H7 (cell line): ENCODE data around the gene PLCL2. TPM values are rescaled to one million over a fixed set of nuclear protein-coding genes. Genes with fewer than 3 reads are reported as not detected.
A peak's percentile ranks its signal among the peaks of the same experiment; 100 is the strongest.

ENCODE experiments used
- DNase-seq: peaks from one replicate; pipeline ENCODE4 v3.0.0; 2012
- H3K27me3 ChIP-seq: 2 replicates; pipeline ENCODE4 v1.6.0; 2011; ENCODE audit warnings: mild to moderate bottlenecking, low read length; ENCODE audit not compliant: control insufficient read depth, insufficient read depth
- H3K36me3 ChIP-seq: replicated peaks from 2 replicates; pipeline ENCODE4 v1.5.1; 2011; ENCODE audit warnings: low read length; ENCODE audit not compliant: control insufficient read depth, insufficient read depth
- H3K4me3 ChIP-seq: 2 replicates; pipeline ENCODE4 v1.5.1; 2011; ENCODE audit warnings: low read depth, mild to moderate bottlenecking, control low read depth, low read length, moderate library complexity; ENCODE audit not compliant: insufficient read depth
- total RNA-seq: library from RNA; depleted of rRNA; stranded (reverse); fragments of >200 nt; shearing (Covaris generic); gene quantifications from 2 replicates; pipeline ENCODE4 v1.2.3, GENCODE V29; 2014

The PLCL2 gene
- total RNA-seq, 1 experiment from 2014 or later: 3.3 TPM

- Histone ChIP-seq H3K27me3 (no peaks in the 10 kb centered on the region), H3K4me3 (no peak overlapping the region), H3K36me3 (no peaks in the 10 kb centered on the region)
- peak; percentile 40 for DNase-seq
These were observed 185.6 kb downstream of the PLCL2 start for GRCh38 chr3:17070161-17070959.

DNA sequence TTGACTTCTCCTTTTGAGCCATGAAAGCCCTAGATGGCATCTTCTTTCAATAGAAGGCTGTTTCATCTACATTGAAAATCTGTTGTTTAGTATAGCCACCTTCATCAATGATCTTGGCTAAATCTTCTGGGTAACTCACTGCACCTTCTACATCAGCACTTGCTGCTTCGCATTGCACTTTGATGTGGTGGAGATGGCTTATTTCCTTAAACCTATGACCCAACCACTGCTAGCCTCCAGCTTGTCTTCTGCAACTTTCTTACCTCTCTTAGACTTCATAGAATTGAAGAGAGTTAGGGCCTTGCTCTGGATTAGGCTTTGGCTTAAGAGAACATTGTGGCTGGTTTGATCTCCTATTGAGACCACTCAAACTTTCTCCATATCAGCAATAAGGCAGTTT lies 189.8 kb downstream of the PLCL2 start:
- H3K36me3 ChIP-seq: no peaks in the 10 kb centered on the region
- H3K4me3 ChIP-seq: no peak overlapping the region
- H3K27me3 ChIP-seq: no peaks in the 10 kb centered on the region
- no peak for DNase-seq

DNA sequence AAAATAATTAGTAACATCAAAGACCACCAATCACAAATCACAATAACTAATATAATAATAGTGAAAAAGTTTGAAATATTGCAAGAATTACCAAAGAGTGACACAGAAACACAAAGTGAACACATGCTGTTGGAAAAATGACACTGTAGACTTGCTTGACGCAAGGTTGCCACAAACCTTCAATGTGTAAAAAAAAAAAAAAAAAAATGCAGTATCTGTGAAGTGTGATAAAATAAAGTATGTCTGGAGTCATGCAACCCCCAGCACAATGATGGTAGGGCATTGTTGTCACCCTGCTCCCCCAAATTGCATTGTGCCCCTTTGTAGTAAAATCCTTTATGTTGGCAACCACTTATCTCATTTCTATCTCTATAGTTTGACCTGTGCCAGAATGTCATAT lies 190.6 kb downstream of the PLCL2 start:
- Histone ChIP-seq H3K36me3 (no peaks in the 10 kb centered on the region), H3K4me3 (no peak overlapping the region), H3K27me3 (no peaks in the 10 kb centered on the region)
- DNase-seq: no peak

DNA sequence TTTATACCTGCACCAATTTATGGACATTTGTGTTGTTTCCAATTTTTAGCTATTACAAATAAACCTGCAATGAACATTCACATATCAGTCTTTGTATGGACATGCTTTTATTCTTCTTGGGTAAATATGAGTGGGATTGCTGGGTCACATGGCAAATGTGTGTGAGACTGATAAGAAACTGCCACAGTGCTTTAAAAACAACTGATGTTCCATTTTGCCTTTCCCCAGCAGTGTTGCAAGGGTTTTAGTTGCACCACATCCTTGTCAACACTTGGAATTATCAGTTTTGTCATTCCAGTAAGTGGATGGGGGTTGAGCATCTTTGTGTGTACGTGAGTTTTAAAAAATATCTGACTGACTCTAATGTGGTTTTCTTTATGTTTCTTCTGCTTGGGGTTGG lies 191.2 kb downstream of the PLCL2 start:
- Histone ChIP-seq H3K27me3 (no peaks in the 10 kb centered on the region), H3K36me3 (no peaks in the 10 kb centered on the region), H3K4me3 (no peak overlapping the region)
- no peak for DNase-seq

DNA sequence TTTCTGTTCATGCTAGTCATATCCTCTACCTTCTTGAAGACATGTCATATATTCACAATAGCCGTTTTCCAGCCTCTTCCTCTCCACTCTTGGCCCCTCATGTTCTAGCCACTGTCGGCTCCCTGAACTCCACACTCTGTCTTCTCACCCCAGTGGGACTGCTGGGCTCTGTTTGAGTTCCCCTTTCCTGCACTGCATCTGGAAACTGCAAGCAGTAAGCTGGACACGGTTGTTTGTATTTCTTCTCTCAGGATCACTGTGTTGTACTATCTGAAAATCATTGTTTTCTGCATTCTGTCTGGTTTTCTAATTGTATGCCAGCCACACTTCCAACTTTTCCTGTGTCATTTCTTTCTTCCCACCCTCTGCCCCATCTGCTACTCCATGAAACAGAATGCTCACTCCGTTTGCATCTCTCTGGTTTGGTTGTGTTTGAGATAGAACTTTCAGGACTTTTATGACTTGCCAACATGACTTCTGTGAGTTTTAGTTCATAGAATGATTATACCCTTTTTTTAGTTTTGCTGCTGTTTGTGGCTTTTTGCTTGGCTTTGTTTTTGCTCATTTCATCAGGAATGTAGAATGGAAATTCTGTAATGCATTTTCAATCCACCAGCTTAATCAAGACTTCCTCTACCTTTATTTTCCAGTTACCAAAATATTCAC lies 192.3 kb downstream of the PLCL2 start:
- Histone ChIP-seq H3K4me3 (no peak overlapping the region), H3K36me3 (no peaks in the 10 kb centered on the region), H3K27me3 (no peaks in the 10 kb centered on the region)
- DNase-seq: no peak

GRCh38 chr3:17077606-17078005 lies 192.9 kb downstream of the PLCL2 start:
- DNase-seq: no peak
- H3K36me3 ChIP-seq: no peaks in the 10 kb centered on the region
- no peaks in the 10 kb centered on the region for H3K27me3 ChIP-seq
- no peak overlapping the region for H3K4me3 ChIP-seq

DNA sequence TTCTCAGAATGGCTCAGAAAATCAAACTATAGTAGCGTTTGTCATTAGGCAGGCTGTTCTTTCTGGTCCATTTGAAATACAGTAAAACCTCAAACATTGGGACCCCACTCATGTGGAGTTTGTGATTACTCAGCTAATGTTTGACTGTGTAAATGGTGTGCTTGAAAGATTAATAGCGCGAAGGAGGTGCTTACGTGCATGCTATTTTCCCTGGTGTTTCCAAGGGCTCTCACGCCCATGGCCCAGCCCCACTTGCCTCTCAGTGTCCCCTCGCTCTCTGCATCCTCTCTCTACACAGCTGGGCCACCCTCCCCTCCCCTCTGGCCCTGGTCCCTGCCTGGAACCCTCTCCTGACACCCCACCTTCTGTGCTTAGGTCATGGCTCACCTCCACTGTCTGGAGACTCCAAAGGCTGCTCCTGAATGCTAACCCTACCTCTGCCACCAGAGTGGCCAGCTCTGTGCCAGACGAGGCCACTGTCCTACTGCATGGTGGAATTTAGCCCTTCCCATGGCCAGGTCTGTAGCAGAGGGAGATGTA lies 194.2 kb downstream of the PLCL2 start:
- Histone ChIP-seq H3K27me3 (no peaks in the 10 kb centered on the region), H3K36me3 (no peaks in the 10 kb centered on the region), H3K4me3 (no peak overlapping the region)
- no peak for DNase-seq

DNA sequence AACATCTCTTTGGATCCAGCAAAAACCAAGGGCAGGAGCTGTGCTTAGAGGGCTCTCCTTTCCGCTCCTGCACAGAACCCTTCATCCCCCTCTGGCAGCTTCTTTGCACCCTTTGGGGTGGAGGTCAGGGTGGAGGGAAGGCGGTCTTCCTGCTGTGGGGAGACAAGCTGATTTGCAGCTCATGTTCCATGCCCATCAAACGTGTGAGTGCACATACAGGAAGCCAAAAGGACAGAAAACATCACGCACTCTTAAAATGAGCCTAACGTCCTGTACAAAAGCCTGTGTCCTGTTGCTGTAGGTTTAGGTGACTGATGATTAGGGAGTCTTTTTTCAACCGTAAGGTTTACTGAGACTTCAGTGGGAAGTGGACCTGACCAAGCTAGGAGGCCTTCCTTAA lies 195.2 kb downstream of the PLCL2 start:
- H3K4me3 ChIP-seq: no peak overlapping the region
- no peak for DNase-seq

DNA sequence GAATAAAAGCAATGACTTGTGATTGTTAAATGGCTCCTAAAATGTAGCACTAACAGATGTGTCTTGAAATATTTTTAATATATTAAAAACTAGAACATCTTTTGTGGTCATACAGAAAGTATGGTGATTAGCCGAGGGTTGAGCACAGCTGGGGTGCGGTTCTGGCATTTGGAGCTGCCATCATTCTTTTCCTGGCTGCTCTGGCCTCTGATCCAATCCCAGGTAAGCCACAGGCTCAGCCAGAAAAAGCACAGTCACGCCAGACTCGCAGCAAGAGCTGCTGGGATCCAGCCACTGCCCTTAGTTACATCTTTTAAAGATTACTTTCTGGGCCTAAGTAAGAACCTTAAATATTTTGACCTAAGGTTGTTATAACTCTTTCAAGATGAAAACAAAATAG lies 196.8 kb downstream of the PLCL2 start:
- no peaks in the 10 kb centered on the region for H3K27me3 ChIP-seq
- no peaks in the 10 kb centered on the region for H3K36me3 ChIP-seq
- H3K4me3 ChIP-seq: no peak overlapping the region
- DNase-seq: no peak

More for the DNA sequence above, 195.2 kb downstream of the PLCL2 start:
- Histone ChIP-seq H3K27me3 (no peaks in the 10 kb centered on the region), H3K36me3 (no peaks in the 10 kb centered on the region)

GRCh38 chr3:17087509-17087908 lies 202.8 kb downstream of the PLCL2 start:
- H3K36me3 ChIP-seq: no peaks in the 10 kb centered on the region
- H3K27me3 ChIP-seq: no peaks in the 10 kb centered on the region
- no peak for DNase-seq
- no peak overlapping the region for H3K4me3 ChIP-seq

DNA sequence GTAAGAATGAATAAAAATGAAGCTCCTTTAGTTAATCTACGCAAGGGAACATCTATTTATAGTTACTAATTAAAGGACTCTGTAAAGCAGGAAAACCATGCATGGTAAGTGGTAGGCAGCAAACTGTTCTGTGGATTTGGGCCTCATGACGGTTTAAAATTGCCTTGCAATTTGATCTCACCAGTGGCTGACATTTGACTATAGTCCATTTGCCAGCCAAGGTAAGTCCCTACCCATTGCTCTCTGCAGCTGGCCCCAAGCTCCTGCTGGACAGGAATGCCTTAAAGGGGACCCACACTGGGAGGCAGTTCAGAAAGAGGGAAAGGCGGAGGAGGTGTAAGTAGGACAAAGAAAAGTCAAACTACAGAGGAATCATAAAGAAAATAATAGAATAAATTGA lies 203.3 kb downstream of the PLCL2 start:
- peak; percentile 55 for DNase-seq
- Histone ChIP-seq H3K27me3 (no peaks in the 10 kb centered on the region), H3K36me3 (no peaks in the 10 kb centered on the region), H3K4me3 (no peak overlapping the region)

GRCh38 chr3:17088602-17089313 lies 204.0 kb downstream of the PLCL2 start:
- H3K27me3 ChIP-seq: no peaks in the 10 kb centered on the region
- H3K36me3 ChIP-seq: no peaks in the 10 kb centered on the region
- DNase-seq: no peak

GRCh38 chr3:17089314-17089700 lies 204.6 kb downstream of the PLCL2 start:
- H3K4me3 ChIP-seq: no peak overlapping the region
- DNase-seq: no peak
- H3K27me3 ChIP-seq: no peaks in the 10 kb centered on the region
- H3K36me3 ChIP-seq: no peaks in the 10 kb centered on the region

More at GRCh38 chr3:17088602-17089313, 204.0 kb downstream of the PLCL2 start:
- no peak overlapping the region for H3K4me3 ChIP-seq

GRCh38 chr3:17090280-17090983 lies 205.7 kb downstream of the PLCL2 start:
- H3K36me3 ChIP-seq: no peaks in the 10 kb centered on the region
- H3K27me3 ChIP-seq: no peaks in the 10 kb centered on the region
- no peak overlapping the region for H3K4me3 ChIP-seq
- no peak for DNase-seq
